Measurements from ENCODE around the gene DOK5.

Gene DOK5

DNA sequence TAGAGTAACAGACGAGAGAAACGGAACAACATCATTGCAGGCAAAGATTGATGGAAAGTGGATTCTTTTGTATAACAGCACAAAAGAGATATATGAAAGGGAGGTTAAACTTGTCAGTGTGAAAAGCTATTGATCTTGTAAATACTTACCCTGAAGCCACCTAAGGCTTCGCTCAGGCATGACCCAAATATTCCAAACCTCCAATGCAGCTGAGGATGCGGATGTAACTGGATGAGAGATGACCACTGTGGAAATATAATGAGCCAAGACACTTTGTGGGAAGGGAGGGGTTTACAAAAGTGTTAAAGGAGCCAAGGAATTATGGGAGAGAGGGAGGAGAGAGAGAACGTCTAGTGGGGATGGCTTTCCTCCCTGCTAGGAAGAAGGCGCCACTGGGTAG lies 112.0 kb downstream of the DOK5 start:
- no peaks in the 10 kb centered on the region for H3K4me1 ChIP-seq (ENCODE audit: low read length)
- no peak overlapping the region for H3K4me3 ChIP-seq (ENCODE audit: low read length)
- H3K79me2 ChIP-seq (ENCODE audit: low read length): no peaks in the 10 kb centered on the region
- H3K9ac ChIP-seq (ENCODE audit: low read length): no peak overlapping the region
- DNase-seq: no peak
- H4K20me1 ChIP-seq (ENCODE audit: insufficient read depth, low read length): no peaks in the 10 kb centered on the region
- H3K27ac ChIP-seq (ENCODE audit: low read length): no peak overlapping the region
- no peaks in the 10 kb centered on the region for H3K27me3 ChIP-seq (replicated peaks; ENCODE audit: insufficient read depth, low read length)
- no peaks in the 10 kb centered on the region for H3K9me2 ChIP-seq (replicated peaks; ENCODE audit: insufficient read depth, low read length)
- H2AFZ ChIP-seq (ENCODE audit: low read length): no peak overlapping the region
- H3F3A ChIP-seq (ENCODE audit: insufficient read depth, low read length): no peaks in the 10 kb centered on the region
- H3K9me3 ChIP-seq (replicated peaks; ENCODE audit: insufficient read depth, low read length): no peaks in the 10 kb centered on the region
- H3K4me2 ChIP-seq (ENCODE audit: low read depth, low read length): no peak overlapping the region
- TF ChIP-seq EZH2phosphoT487 (IDR thresholded peaks at IDR 0.05; ENCODE audit: low read length) (no peak), EZH2 (optimal IDR thresholded peaks at IDR 0.05; ENCODE audit: low read depth, low read length) (no peak)
- TF ChIP-seq, protein P1, sequence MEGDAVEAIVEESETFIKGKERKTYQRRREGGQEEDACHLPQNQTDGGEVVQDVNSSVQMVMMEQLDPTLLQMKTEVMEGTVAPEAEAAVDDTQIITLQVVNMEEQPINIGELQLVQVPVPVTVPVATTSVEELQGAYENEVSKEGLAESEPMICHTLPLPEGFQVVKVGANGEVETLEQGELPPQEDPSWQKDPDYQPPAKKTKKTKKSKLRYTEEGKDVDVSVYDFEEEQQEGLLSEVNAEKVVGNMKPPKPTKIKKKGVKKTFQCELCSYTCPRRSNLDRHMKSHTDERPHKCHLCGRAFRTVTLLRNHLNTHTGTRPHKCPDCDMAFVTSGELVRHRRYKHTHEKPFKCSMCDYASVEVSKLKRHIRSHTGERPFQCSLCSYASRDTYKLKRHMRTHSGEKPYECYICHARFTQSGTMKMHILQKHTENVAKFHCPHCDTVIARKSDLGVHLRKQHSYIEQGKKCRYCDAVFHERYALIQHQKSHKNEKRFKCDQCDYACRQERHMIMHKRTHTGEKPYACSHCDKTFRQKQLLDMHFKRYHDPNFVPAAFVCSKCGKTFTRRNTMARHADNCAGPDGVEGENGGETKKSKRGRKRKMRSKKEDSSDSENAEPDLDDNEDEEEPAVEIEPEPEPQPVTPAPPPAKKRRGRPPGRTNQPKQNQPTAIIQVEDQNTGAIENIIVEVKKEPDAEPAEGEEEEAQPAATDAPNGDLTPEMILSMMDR (IDR thresholded peaks at IDR 0.05; ENCODE audit: low read length): no peak
- H3K36me3 ChIP-seq (replicated peaks; ENCODE audit: insufficient read depth, low read length): 0 out of 2 replicates have a peak, but pooled peaks cover 2% of the 10 kb centered on the region

DNA sequence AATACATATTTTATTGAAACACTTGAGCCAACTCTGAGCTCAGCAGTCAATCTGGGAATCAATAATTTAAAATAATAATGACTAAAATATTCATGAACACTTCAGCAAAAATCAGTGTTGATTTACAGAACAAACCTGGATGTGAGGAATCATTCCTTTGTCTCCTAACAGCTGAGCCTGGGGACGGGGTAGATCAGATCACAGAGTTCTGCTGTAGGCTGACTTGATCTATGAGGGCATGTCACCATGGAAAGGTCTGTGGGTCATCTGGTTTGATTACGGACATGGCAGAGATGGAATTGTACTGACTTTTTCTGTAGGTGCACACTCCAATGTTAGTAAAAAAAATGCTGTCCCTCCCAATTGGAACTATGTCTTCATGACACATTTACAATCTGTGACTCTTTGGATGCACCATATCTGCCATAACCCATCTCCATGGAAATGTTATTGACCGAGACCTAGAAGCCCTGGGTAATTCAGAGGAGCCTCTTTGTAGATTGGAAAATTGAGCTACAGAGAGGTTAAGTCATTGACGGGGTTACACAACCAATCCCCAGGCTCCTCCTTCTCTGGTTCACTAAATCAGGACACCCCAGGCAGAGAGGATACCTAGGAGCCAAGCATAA lies 114.1 kb downstream of the DOK5 start:
- H3K4me2 ChIP-seq (ENCODE audit: low read depth, low read length): no peak overlapping the region
- no peaks in the 10 kb centered on the region for H3K9me3 ChIP-seq (replicated peaks; ENCODE audit: insufficient read depth, low read length)
- H3K27me3 ChIP-seq (replicated peaks; ENCODE audit: insufficient read depth, low read length): no peaks in the 10 kb centered on the region
- no peak overlapping the region for H2AFZ ChIP-seq (ENCODE audit: low read length)
- H3K4me1 ChIP-seq (ENCODE audit: low read length): no peaks in the 10 kb centered on the region
- H3K27ac ChIP-seq (ENCODE audit: low read length): no peak overlapping the region
- H3F3A ChIP-seq (ENCODE audit: insufficient read depth, low read length): no peaks in the 10 kb centered on the region
- H3K36me3 ChIP-seq (replicated peaks; ENCODE audit: insufficient read depth, low read length): 0 out of 2 replicates have a peak, but pooled peaks cover 2% of the 10 kb centered on the region
- no peak overlapping the region for H3K4me3 ChIP-seq (ENCODE audit: low read length)
- no peaks in the 10 kb centered on the region for H3K9me2 ChIP-seq (replicated peaks; ENCODE audit: insufficient read depth, low read length)
- H3K9ac ChIP-seq (ENCODE audit: low read length): no peak overlapping the region
- TF ChIP-seq, protein P1 (IDR thresholded peaks at IDR 0.05; ENCODE audit: low read length): no peak
- TF ChIP-seq EZH2 (optimal IDR thresholded peaks at IDR 0.05; ENCODE audit: low read depth, low read length): no peak
- TF ChIP-seq EZH2phosphoT487 (IDR thresholded peaks at IDR 0.05; ENCODE audit: low read length): no peak
- H4K20me1 ChIP-seq (ENCODE audit: insufficient read depth, low read length): no peaks in the 10 kb centered on the region
- H3K79me2 ChIP-seq (ENCODE audit: low read length): no peaks in the 10 kb centered on the region
- DNase-seq: no peak

DNA sequence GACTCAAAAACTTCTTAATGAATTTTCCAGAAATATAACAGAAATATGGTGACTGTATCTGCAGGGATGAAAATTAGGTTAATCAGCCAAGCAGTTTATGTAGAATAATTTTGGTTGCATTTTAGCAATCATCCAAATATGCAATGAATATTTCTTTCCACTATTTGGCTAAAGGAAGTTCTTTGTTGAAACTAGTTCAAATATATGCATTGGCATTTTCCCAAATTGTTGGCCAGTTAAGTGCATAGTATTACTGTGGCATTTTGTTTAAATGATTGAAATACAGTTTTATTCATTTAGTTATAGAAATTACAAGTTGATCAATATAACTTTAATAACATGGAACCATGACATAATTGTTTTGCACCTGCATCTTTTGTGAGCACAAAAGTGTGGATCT lies 115.5 kb downstream of the DOK5 start:
- H3K27ac ChIP-seq (ENCODE audit: low read length): no peak overlapping the region
- no peak overlapping the region for H2AFZ ChIP-seq (ENCODE audit: low read length)
- no peaks in the 10 kb centered on the region for H3K9me2 ChIP-seq (replicated peaks; ENCODE audit: insufficient read depth, low read length)
- H3K27me3 ChIP-seq (replicated peaks; ENCODE audit: insufficient read depth, low read length): no peaks in the 10 kb centered on the region
- H3K79me2 ChIP-seq (ENCODE audit: low read length): no peaks in the 10 kb centered on the region
- H3K4me1 ChIP-seq (ENCODE audit: low read length): no peaks in the 10 kb centered on the region
- no peaks in the 10 kb centered on the region for H4K20me1 ChIP-seq (ENCODE audit: insufficient read depth, low read length)
- TF ChIP-seq EZH2phosphoT487 (IDR thresholded peaks at IDR 0.05; ENCODE audit: low read length): no peak
- no peak for TF ChIP-seq EZH2 (optimal IDR thresholded peaks at IDR 0.05; ENCODE audit: low read depth, low read length)
- TF ChIP-seq, protein P1 (IDR thresholded peaks at IDR 0.05; ENCODE audit: low read length): no peak
- 0 out of 2 replicates have a peak, but pooled peaks cover 2% of the 10 kb centered on the region for H3K36me3 ChIP-seq (replicated peaks; ENCODE audit: insufficient read depth, low read length)
- no peak overlapping the region for H3K4me3 ChIP-seq (ENCODE audit: low read length)
- no peak for DNase-seq
- H3K4me2 ChIP-seq (ENCODE audit: low read depth, low read length): no peak overlapping the region
- H3F3A ChIP-seq (ENCODE audit: insufficient read depth, low read length): no peaks in the 10 kb centered on the region
- no peak overlapping the region for H3K9ac ChIP-seq (ENCODE audit: low read length)
- H3K9me3 ChIP-seq (replicated peaks; ENCODE audit: insufficient read depth, low read length): no peaks in the 10 kb centered on the region
